ENCODE data around the gene PGLYRP3. TPM values are rescaled to one million over a fixed set of nuclear protein-coding genes. Genes with fewer than 3 reads are reported as not detected.

Gene PGLYRP3
- total RNA-seq, 1 experiment from 2014 or later: not detected

- no peak overlapping the region for H3K9ac ChIP-seq (ENCODE audit: low read length)
- POLR2A ChIA-PET (ENCODE audit: unreplicated experiment): no interaction called here
- H4K20me1 ChIP-seq (ENCODE audit: low read length): no peaks in the 10 kb centered on the region
- H3K27me3 ChIP-seq (ENCODE audit: low read length): peaks cover 84% of the 10 kb centered on the region
- no TSS peak for BruUV-seq (replicated peaks)
- H3K36me3 ChIP-seq (ENCODE audit: low read depth, low read length): no peaks in the 10 kb centered on the region
- H3F3A ChIP-seq (ENCODE audit: low read length, unreplicated experiment): no peaks in the 10 kb centered on the region
- H3K4me2 ChIP-seq (ENCODE audit: low read length): no peak overlapping the region
- no peak for DNase-seq
- H3K4me3 ChIP-seq (ENCODE audit: low read length): no peak overlapping the region
- no peak overlapping the region for H3K27ac ChIP-seq (ENCODE audit: low read length)
- H2AFZ ChIP-seq (ENCODE audit: low read length): no peak overlapping the region
- intact Hi-C loops (cut with micrococcal nuclease): no loop called here
- TF ChIP-seq CTCF (conservative IDR thresholded peaks at IDR 0.05; ENCODE audit: low read depth, low read length): no peak
- peak; percentile 8 for TF ChIP-seq EZH2 (IDR thresholded peaks at IDR 0.05; ENCODE audit: low read length, unreplicated experiment)
- no peak; the same call in 1 of the 2 replicates for TF ChIP-seq EZH2phosphoT487 (IDR thresholded peaks at IDR 0.05; ENCODE audit: borderline replicate concordance, low read length)
- H3K9me2 ChIP-seq (replicated peaks; ENCODE audit: low read length): no peaks in the 10 kb centered on the region; the same call in 1 of the 2 replicates
- no peak for ATAC-seq
- H3K4me1 ChIP-seq (ENCODE audit: insufficient read depth, low read length): no peaks in the 10 kb centered on the region
- no peaks in the 10 kb centered on the region for H3K9me3 ChIP-seq (ENCODE audit: low read length)
- H3K79me2 ChIP-seq (ENCODE audit: low read length): no peaks in the 10 kb centered on the region
- CTCF ChIA-PET: no interaction called here
These were observed 50.1 kb downstream of the PGLYRP3 start for GRCh38 chr1:153262462-153263157.

DNA sequence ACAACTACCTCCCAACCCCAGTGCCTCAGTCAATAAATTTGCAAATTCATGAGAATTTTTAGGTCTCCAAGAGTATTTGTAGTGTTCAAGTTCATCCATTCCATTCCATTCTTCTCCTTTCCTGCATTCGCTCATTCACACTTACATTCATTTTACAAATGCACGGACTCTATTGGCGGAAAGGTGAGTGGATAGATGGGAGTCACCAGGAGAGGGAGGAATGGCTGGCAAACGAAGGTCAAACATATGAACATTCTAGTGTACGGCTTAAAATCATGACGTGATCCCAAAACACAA lies 50.7 kb downstream of the PGLYRP3 start:
- DNase-seq: no peak
- H3K4me3 ChIP-seq (ENCODE audit: low read length): no peak overlapping the region
- intact Hi-C loops (cut with micrococcal nuclease): no loop called here
- H4K20me1 ChIP-seq (ENCODE audit: low read length): no peaks in the 10 kb centered on the region
- no peak overlapping the region for H3K4me2 ChIP-seq (ENCODE audit: low read length)
- H3K27ac ChIP-seq (ENCODE audit: low read length): no peak overlapping the region
- TF ChIP-seq EZH2phosphoT487 (IDR thresholded peaks at IDR 0.05; ENCODE audit: borderline replicate concordance, low read length): 0 out of 2 replicates have a peak, but pooled peaks have one; percentile 0
- no peak for TF ChIP-seq EZH2 (IDR thresholded peaks at IDR 0.05; ENCODE audit: low read length, unreplicated experiment)
- no peaks in the 10 kb centered on the region for H3F3A ChIP-seq (ENCODE audit: low read length, unreplicated experiment)
- H3K4me1 ChIP-seq (ENCODE audit: insufficient read depth, low read length): no peaks in the 10 kb centered on the region
- no TSS peak for BruUV-seq (replicated peaks)
- ChIA-PET POLR2A (ENCODE audit: unreplicated experiment) (no interaction called here), CTCF (no interaction called here)
- H3K9me2 ChIP-seq (replicated peaks; ENCODE audit: low read length): no peaks in the 10 kb centered on the region; the same call in 1 of the 2 replicates
- ATAC-seq: no peak
- peaks cover 80% of the 10 kb centered on the region for H3K27me3 ChIP-seq (ENCODE audit: low read length)
- H3K9me3 ChIP-seq (ENCODE audit: low read length): no peaks in the 10 kb centered on the region
- no peaks in the 10 kb centered on the region for H3K36me3 ChIP-seq (ENCODE audit: low read depth, low read length)
- no peak overlapping the region for H2AFZ ChIP-seq (ENCODE audit: low read length)
- no peaks in the 10 kb centered on the region for H3K79me2 ChIP-seq (ENCODE audit: low read length)
- no peak overlapping the region for H3K9ac ChIP-seq (ENCODE audit: low read length)

DNA sequence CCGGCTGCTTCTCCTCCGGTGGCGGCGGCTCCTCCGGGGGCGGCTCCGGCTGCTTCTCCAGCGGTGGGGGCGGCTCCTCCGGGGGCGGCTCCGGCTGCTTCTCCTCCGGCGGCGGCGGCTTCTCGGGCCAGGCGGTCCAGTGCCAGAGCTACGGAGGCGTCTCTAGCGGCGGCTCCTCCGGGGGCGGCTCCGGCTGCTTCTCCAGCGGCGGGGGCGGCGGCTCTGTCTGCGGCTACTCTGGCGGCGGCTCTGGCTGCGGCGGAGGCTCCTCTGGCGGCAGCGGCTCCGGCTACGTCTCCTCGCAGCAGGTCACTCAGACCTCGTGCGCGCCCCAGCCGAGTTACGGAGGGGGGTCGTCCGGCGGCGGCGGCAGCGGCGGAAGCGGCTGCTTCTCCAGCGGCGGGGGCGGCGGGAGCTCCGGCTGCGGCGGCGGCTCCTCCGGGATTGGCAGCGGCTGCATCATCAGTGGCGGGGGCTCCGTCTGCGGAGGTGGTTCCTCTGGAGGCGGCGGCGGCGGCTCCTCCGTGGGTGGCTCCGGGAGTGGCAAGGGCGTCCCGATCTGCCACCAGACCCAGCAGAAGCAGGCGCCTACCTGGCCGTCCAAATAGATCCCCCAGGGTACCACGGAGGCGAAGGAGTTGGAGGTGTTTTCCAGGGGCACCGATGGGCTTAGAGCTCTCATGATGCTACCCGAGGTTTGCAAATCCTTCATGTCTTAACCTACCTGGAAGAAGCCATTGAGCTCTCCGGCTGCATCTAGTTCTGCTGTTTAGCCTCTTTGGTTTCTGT lies 51.3 kb downstream of the PGLYRP3 start:
- Histone ChIP-seq H3K79me2 (ENCODE audit: low read length) (no peaks in the 10 kb centered on the region), H3F3A (ENCODE audit: low read length, unreplicated experiment) (no peaks in the 10 kb centered on the region), H4K20me1 (ENCODE audit: low read length) (no peaks in the 10 kb centered on the region), H3K27me3 (ENCODE audit: low read length) (peaks cover 79% of the 10 kb centered on the region), H3K36me3 (ENCODE audit: low read depth, low read length) (no peaks in the 10 kb centered on the region), H3K9me3 (ENCODE audit: low read length) (no peaks in the 10 kb centered on the region), H3K9ac (ENCODE audit: low read length) (no peak overlapping the region), H3K4me2 (ENCODE audit: low read length) (no peak overlapping the region), H3K4me1 (ENCODE audit: insufficient read depth, low read length) (no peaks in the 10 kb centered on the region), H3K4me3 (ENCODE audit: low read length) (no peak overlapping the region), H3K9me2 (replicated peaks; ENCODE audit: low read length) (no peaks in the 10 kb centered on the region; the same call in 1 of the 2 replicates), H3K27ac (ENCODE audit: low read length) (no peak overlapping the region), H2AFZ (ENCODE audit: low read length) (no peak overlapping the region)
- no peak for DNase-seq
- BruUV-seq (replicated peaks): no TSS peak
- TF ChIP-seq CTCF (conservative IDR thresholded peaks at IDR 0.05; ENCODE audit: low read depth, low read length) (no peak), EZH2 (IDR thresholded peaks at IDR 0.05; ENCODE audit: low read length, unreplicated experiment) (peak; percentile 87), EZH2phosphoT487 (IDR thresholded peaks at IDR 0.05; ENCODE audit: borderline replicate concordance, low read length) (peak; percentile 67; the same call in 1 of the 2 replicates)
- ChIA-PET POLR2A (ENCODE audit: unreplicated experiment) (no interaction called here), CTCF (no interaction called here)
- peak; percentile 40; the same call in 1 of the 2 replicates for ATAC-seq
- intact Hi-C loops (cut with micrococcal nuclease): no loop called here

Data from PC-3 (cell line).